Measurements from ENCODE around the gene H1-8. TPM values are rescaled to one million over a fixed set of nuclear protein-coding genes. Genes with fewer than 3 reads are reported as not detected.

The H1-8 gene
- total RNA-seq, 4 donors from 2014 or later = not detected

- intact Hi-C loops (cut with DNase I; ENCODE audit: low total_unique reads) (loop anchor here (5.0 kb wide), 1 partner anchor 1473 kb away; the partner anchor contains the start of gene RUVBL1), in situ Hi-C loops (cut with MboI; ENCODE audit: low pct_ligation_motif_present in 1 of 4, low pct_unique_long_range_greater_than_20kb in 1 of 4, low sequenced_read_pairs in 3 of 4) (no loop called here)
- Histone ChIP-seq H3K4me1 (peaks cover 18 to 73% (median 55%) of the 10 kb centered on the region in 4 donors), H3K4me3 (no peak overlapping the region), H3K27ac (peak overlapping the region; percentile 78 to 86 (median 81)), H3K36me3 (no peaks in the 10 kb centered on the region), H3K9me3 (no peaks in the 10 kb centered on the region), H3K27me3 (no peaks in the 10 kb centered on the region)
- 82% methylated on average over 6 of the region's 6 CpGs; no CpG with 5 or more reads in 1 of the 2 donors for WGBS, 2 donors (ENCODE audit: low coverage in 1 of 2)
- no peak for DNase-seq
- TF ChIP-seq CTCF (IDR thresholded peaks at IDR 0.05) (no peak), POLR2AphosphoS5 (IDR thresholded peaks at IDR 0.05) (no peak), POLR2A (IDR thresholded peaks at IDR 0.05) (no peak), EP300 (IDR thresholded peaks at IDR 0.05; ENCODE audit: low read depth) (no peak)
Measured at GRCh38 chr3:129594907-129595390, 52.0 kb downstream of the H1-8 start.

GRCh38 chr3:129595544-129596193 is 52.7 kb downstream of the H1-8 start:
- 62% methylated on average over 10 of the region's 10 CpGs; no CpG with 5 or more reads in 1 of the 2 donors for WGBS, 2 donors (ENCODE audit: low coverage in 1 of 2)
- Histone ChIP-seq H3K9me3 (no peaks in the 10 kb centered on the region), H3K4me1 (peaks cover 18 to 74% (median 55%) of the 10 kb centered on the region in 4 donors), H3K36me3 (no peaks in the 10 kb centered on the region), H3K27me3 (no peaks in the 10 kb centered on the region), H3K27ac (peak overlapping the region; percentile 78 to 86 (median 81)), H3K4me3 (no peak overlapping the region)
- intact Hi-C loops (cut with DNase I; ENCODE audit: low total_unique reads) = no loop called here
- no peak for DNase-seq
- in situ Hi-C loops (cut with MboI; ENCODE audit: low pct_ligation_motif_present in 1 of 4, low pct_unique_long_range_greater_than_20kb in 1 of 4, low sequenced_read_pairs in 3 of 4) = no loop called here
- TF ChIP-seq POLR2AphosphoS5 (IDR thresholded peaks at IDR 0.05) = no peak
- no peak for TF ChIP-seq CTCF (IDR thresholded peaks at IDR 0.05)
- TF ChIP-seq EP300 (IDR thresholded peaks at IDR 0.05; ENCODE audit: low read depth) = no peak
- no peak for TF ChIP-seq POLR2A (IDR thresholded peaks at IDR 0.05)

- Histone ChIP-seq H3K27me3 (no peaks in the 10 kb centered on the region), H3K9me3 (no peaks in the 10 kb centered on the region), H3K36me3 (no peaks in the 10 kb centered on the region), H3K4me1 (peaks cover 18 to 74% (median 55%) of the 10 kb centered on the region in 4 donors), H3K4me3 (peak overlapping the region in 1 of 4 donors; percentile 2), H3K27ac (peak overlapping the region; percentile 78 to 86 (median 81))
- in situ Hi-C loops (cut with MboI; ENCODE audit: low pct_ligation_motif_present in 1 of 4, low pct_unique_long_range_greater_than_20kb in 1 of 4, low sequenced_read_pairs in 3 of 4) = no loop called here
- no peak for TF ChIP-seq POLR2A (IDR thresholded peaks at IDR 0.05)
- no peak for TF ChIP-seq EP300 (IDR thresholded peaks at IDR 0.05; ENCODE audit: low read depth)
- TF ChIP-seq CTCF (IDR thresholded peaks at IDR 0.05) = no peak
- TF ChIP-seq POLR2AphosphoS5 (IDR thresholded peaks at IDR 0.05) = peak in 2 of 3 donors; percentile 22 to 34
- DNase-seq = peak; percentile 48
- 17 to 46% methylated on average over 1 to 17 of the region's 27 CpGs for WGBS, 2 donors (ENCODE audit: low coverage in 1 of 2)
- intact Hi-C loops (cut with DNase I; ENCODE audit: low total_unique reads) = no loop called here
Measured at GRCh38 chr3:129596194-129597086, 53.5 kb downstream of the H1-8 start.

Data from transverse colon (tissue), 4 donors.